Cardiac septum (tissue), 1 donor: ENCODE results near the gene RGS17. TPM values are rescaled to one million over a fixed set of nuclear protein-coding genes. Genes with fewer than 3 reads are reported as not detected.
"Not testable (repeated sequence)": the region's sequence is repeated elsewhere in the genome, so short reads cannot be mapped to it uniquely, and the experiment has no call there.

Experiments
- DNase-seq: peaks from one replicate; pipeline ENCODE4 v3.0.0-alpha.2; 2020; ENCODE audit warnings: low spot score
- intact Hi-C: fragments of 100-400 bp; cut with DNase I; formaldehyde crosslinking; loops from one replicate; pipeline ENCODE4 v1.14.0; 2022
- total RNA-seq: library from RNA; stranded (reverse); fragmentation: NEBNext Ultra II Directional; extraction: Animal tissue kit (Norgen Biotek cat#: 25700); gene quantifications from one replicate; pipeline ENCODE4 v1.2.1, GENCODE V29; 2021
- donor health status: DM: no; HTN: no; CAD: no.

The RGS17 gene
- total RNA-seq, 1 donor from 2014 or later: 0.43 TPM

DNA sequence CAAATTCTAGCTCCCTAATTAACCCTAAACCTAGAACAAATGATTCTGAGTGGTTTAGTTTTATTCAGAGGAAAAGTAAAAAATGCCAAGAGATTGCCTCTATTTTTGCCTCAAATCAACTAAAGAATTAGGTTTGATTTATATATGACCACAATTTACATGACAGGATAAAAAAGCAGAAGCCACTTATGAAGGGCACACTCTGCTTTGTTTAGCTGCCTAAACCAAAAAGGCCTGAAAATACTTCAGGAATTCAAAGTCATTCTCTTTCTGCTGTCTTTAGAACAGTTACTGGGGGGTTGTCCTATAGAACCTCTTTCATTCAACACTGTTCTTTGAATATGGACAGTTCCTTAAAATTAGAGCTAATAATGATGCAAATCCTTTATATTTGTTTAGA is 153.5 kb downstream of the RGS17 start:
- intact Hi-C loops: no loop called here

DNA sequence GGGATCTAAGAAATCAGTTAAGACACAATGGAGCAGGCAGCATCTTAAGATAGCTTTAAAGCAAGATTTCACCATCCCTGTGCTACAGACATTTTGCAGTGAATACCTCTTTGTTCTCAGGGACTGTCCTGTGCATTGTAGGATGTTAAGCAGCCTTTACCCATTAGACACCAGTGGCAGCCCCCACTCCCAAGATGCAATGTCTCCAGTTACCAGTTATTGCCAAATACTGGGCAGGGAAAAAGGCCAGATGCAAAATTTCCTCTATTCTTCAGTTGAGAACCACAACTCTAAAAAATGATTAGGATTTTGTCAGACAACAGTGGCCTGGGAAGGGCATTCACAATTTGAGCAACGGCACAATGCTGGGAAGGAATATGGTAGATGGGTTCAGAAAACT is 154.3 kb downstream of the RGS17 start:
- intact Hi-C loops: no loop called here
- DNase-seq: no peak

More for the DNA sequence above, 153.5 kb downstream of the RGS17 start:
- DNase-seq: no peak

DNA sequence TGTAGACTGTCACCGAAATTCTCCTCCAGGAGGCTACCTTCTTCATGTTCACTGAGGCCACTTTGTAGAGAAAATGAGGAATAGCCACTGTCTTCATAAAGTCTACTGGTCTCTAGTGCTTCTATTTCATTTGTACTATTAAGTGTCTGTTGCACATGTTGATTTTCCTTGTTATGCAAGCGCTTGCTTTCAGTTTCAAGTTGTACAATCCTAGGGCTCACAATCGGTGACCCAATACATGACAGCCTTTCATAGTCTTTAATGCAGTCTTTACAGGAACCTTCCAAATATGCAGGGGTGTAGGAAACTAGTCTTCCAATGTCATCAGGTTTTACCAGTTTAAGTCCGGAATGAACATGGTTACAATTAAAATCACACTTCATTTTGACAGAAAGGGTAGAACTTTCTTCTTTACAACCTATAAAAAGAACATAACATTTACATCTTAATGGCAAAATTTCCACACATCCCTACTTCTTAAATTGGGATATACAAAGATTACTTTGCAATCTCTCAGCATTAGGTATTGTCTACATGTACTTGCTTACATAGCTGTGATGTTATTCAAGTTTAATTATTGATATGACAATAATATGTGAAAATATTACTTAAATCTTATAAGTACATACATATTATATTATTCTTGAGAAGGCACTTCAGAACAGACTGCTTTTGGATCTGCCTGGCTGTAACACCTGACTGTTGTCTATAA is 155.7 kb downstream of the RGS17 start:
- intact Hi-C loops: no loop called here
- DNase-seq: no peak

DNA sequence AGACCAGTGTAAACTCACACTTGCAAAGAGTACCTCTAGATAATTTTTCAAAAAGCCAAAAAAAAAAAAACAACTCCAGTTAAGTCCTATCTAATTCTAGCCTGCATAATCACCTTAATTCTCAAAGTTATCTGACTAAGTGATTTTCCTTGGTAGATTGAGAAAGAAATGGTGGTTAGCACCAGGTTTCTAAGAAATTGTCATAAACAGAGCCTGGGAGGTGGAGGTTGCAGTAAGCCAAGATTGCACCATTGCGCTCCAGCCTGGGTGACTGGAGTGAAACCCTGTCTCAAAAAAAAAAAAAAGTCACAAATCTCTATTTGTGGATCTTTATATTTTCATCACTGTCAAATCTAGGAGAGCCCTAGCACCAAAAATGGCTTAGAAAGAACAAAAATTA is 157.2 kb downstream of the RGS17 start:
- intact Hi-C loops: no loop called here
- no peak for DNase-seq

DNA sequence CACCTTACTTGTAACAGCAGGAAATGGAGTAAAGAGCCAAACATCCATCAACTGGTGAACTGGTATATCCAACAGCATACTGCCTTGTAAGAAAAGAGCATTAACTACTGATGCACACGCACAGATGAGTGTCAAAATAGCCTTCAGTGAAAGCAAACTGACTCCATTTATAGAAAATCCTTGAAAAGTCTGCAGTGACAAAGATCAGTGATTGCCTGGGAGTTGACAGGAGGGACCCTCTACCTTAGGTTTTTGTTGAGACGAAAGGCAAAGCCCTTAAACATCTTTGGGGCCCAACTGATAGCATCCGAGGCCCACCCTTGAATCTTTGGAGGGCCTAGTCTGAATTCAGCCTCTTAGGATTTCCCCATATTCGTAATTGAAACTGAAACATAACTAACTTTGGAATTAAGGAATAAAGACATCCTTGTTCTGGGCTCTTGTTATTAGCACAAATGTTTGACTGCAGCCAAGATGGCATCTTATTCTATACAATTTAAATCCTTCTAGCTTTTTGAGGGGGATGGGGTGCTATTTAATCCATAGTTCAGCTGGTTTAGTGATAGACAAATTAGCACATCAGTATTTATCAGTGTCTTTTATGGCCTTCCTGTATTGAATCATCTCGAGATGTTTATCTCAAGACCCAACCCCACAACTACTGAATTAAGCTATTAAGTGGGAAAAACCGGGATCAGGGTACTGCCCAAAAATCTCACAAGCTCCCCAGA is 161.2 kb downstream of the RGS17 start:
- no peak for DNase-seq
- intact Hi-C loops: no loop called here

DNA sequence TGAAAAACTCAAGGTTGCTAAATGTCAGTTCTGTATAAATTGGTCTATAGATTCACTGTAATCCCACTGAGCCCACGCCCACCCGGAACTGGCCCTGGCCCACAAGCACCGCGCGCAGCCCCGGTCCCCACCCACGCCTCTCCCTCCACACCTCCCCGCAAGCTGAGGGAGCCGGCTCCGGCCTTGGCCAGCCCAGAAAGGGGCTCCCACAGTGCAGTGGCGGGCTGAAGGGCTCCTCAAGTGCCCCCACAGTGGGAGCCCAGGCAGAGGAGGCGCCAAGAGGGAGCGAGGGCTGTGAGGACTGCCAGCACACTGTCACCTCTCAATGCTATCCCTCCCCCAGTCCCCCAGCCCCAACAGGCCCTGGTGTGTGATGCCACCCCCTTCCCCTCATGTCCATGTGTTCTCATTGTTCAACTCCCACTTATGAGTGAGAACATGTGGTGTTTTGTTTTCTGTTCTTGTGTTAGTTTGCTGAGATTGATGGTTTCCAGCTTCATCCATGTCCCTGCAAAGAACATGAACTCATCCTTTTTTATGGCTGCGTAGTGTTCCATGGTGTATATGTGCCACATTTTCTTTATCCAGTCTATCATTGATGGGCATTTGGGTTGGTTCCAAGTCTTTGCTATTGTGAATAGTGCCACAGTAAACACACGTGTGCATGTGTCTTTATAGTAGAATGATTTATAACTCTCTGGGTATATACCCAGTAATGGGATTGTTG is 164.8 kb downstream of the RGS17 start:
- DNase-seq, intact Hi-C loops: not testable (repeated sequence)

DNA sequence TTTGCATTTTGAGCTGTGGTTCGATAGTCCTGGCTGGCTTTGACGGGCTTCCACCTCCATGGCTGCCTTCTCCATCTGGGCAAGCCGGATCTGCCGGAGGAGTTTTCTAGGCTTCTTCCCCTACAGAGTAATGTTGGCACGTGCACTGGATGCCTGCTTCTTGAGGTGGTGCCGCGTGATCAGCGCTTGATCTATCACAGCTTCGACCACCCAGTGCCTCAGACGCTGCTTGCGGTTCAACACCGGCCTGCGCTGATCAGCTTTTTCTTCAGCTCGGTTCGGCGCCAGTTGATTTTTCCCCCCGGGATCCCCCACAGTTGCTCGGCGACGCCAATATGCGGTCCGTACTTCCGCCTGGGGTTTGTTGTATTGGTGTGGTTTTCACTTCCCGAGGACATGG is 171.7 kb downstream of the RGS17 start:
- intact Hi-C loops: no loop called here

DNA sequence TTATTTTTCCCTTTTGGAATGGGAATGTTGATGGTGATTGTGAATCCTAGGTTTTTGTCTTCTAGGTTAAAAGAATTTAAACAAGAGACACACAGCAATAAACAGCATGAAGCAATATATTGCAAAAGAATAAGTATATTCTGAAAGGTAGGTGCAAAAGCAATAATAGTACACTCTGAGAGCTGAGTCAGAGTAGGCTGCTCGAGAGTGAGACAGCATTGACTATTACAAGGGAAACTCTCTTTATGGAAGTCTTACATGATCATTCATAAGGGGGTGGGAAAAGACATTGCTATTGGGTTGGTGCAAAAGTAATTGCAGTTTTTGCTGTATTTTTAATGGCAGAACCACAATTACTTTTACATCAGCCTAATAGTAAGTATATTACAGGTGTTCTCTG is 173.3 kb downstream of the RGS17 start:
- no peak for DNase-seq
- intact Hi-C loops: no loop called here

More for the DNA sequence above, 171.7 kb downstream of the RGS17 start:
- no peak for DNase-seq

Other genes with a start within 250 kb of the RGS17 start
- gene FBXO5, start 148.2 kb downstream of the RGS17 start, total RNA-seq: 2.1 TPM
- gene MTRF1L, start 128.6 kb downstream of the RGS17 start, total RNA-seq: 23.8 TPM